H1 (cell line): Measurements from ENCODE around the gene ST8SIA2. TPM values are rescaled to one million over a fixed set of nuclear protein-coding genes. Genes with fewer than 3 reads are reported as not detected.

Experiments used
- CHD1 ChIP-seq: IDR thresholded peaks from 2 replicates; pipeline ENCODE4 v1.6.1; 2012; ENCODE audit warnings: low read depth, low read length, improper control_type of control experiment
- POLR2A ChIP-seq, 2 experiments: IDR thresholded peaks; 1 replicate in 1 of 2; 2 replicates in 1 of 2; pipeline ENCODE4 v1.6.1; 2011; ENCODE audit warnings: low read depth in 2 of 2, low read length in 2 of 2, mild to moderate bottlenecking in 2 of 2; ENCODE audit errors: control extremely low read depth in 1 of 2
- polyA plus RNA-seq, 7 experiments: library from polyadenylated mRNA; depleted of rRNA in 3 of 7; stranded (reverse) in 5 of 7; unstranded in 2 of 7; fragments of >200 nt in 5 of 7; fragments of 200-250 nt in 2 of 7; gene quantifications; 1 replicate in 5 of 7; 2 replicates in 1 of 7; 4 replicates in 1 of 7; pipeline versions ENCODE4 v1.2.1 to v1.2.3, GENCODE V29; 2011 to 2013; ENCODE audit warnings: missing spikeins in 2 of 7, mixed read lengths in 2 of 7
- total RNA-seq: library from RNA; stranded (reverse); fragmentation: NEBNext Ultra II Directional; extraction: Animal tissue kit (Norgen Biotek cat#: 25700); gene quantifications from 2 replicates; pipeline ENCODE4 v1.2.1, GENCODE V29; 2021

Gene ST8SIA2
- total and polyA plus RNA-seq, 2 of the 8 experiments (the other 6 are each of a cell fraction or from before 2014, with no cell fraction given) = 3.0 to 4.5 TPM

GRCh38 chr15:92453607-92454006 is 59.9 kb downstream of the ST8SIA2 start (continued):
- TF ChIP-seq CHD1 = no peak
- no peak for TF ChIP-seq POLR2A (IDR thresholded peaks at IDR 0.05; ENCODE audit: control extremely low read depth in 1 of 2, low read depth in 2 of 2, low read length in 2 of 2)
